Measurements from ENCODE around the gene TACC2.

GRCh38 chr10:122271076-122271475, 282.1 kb downstream of the TACC2 start, which contains the start of gene BTBD16:
- no peak for TF ChIP-seq POLR2AphosphoS5 (IDR thresholded peaks at IDR 0.05; ENCODE audit: low read depth, low read length)
- no peak for TF ChIP-seq SIN3A (IDR thresholded peaks at IDR 0.05; ENCODE audit: borderline replicate concordance, insufficient read depth, low read length)
- TF ChIP-seq REST (IDR thresholded peaks at IDR 0.05; ENCODE audit: insufficient read depth in 1 of 2, low read depth in 2 of 2, low read length in 2 of 2) = no peak

Measured in PFSK-1 (cell line).